HG02623 (cell line): Measurements from ENCODE around the gene SKOR1.

Experiments used
- ATAC-seq: cut with Tn5 transposase; IDR thresholded peaks from one replicate; pipeline ENCODE4 v1.9.1; 2021; ENCODE audit warnings: moderate library complexity; ENCODE audit not compliant: unreplicated experiment

SKOR1 gene

DNA sequence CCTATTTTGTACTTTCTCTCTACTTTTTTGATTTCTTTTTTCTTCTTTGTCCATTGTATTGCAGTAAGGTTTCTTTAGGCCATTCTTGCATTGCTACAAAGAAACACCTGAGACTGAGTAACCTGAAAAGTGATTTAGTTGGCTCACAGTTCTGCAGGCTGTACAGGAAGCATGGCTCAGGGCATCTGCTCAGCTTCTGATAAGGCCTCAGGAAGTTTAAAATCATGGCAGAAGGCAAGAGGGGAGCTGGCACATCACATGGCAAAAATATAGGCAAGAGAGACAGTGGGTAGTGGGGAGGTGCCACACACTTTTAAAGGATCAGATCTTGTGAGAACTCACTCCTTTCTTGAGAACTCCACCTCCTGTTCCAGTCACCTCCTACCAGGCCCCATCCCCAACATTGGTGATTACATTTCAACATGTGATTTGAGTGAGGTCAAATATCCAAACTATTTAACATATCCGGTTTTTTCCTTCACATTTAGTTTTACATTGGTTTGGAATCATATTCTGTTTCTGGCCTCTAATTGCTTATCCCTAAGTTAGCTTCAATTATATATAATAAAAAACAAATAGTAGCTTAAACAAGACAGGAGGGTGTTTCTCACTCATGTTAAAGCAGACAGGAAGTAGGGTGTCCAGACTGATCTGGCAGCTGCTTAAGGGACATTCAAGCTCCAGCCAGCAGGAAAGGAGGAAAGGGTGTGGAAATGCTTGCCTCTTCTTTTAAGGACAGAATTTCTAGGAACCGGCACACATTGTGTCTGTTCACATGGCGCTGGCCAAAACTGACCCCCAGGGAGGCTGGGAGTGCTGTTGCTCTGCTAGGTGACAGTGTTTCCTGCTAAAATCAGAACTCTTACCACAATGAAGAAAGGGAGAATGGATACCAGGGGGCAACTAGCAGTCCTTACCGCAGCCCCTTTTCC lies 28.8 kb upstream of the SKOR1 start:
- no peak for ATAC-seq

GRCh38 chr15:67799801-67800205 lies 25.5 kb upstream of the SKOR1 start:
- ATAC-seq: no peak

- no peak for ATAC-seq
Measured at GRCh38 chr15:67801142-67801541, 24.2 kb upstream of the SKOR1 start.

DNA sequence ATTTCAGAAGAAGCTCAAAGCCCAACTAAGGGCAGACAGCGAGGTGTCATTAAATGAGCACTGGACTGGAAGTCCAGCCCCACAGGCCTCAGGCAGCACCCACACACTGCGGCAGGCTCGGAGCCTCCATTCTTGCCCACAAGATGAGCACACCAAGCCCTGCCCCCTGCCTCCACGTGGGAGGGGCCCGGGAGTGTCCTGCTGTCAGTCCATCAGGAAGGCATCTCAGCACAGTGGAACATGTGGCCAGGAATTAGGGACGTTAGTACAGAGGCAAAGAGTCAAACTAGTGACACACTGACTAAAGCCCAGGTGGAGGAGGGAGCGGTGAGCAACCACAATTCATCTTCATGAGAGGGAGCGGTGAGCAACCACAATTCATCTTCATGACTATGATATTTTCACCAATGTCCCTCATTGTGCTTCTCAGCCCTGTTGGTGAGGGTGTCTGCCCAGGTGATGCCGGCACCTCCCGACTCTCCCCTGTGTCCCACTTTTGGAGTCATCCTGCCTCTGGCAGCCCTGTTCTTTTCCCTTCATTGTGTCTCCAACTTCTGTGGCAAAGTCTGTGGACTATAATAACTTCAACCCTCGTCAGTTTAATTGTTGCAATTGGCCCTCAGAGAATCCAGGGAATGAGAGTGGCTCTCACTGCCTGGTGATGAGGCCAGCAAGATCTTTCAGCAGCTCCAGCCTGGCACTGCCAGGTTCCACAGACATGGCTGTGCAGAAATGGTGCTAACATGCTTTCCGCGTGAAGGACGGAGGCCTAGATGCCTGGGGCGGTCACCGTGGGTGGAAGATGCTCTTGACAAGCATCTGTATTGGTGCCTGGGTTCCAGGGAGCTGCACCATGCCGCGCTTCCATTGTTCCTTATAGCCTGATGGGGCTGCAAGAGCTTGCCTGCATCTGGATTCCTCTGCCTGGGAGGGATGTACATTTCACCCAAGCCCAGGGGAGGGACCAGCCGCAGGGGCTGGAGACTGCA lies 23.1 kb upstream of the SKOR1 start:
- no peak for ATAC-seq

- ATAC-seq: no peak
Measured at GRCh38 chr15:67803299-67803698, 22.0 kb upstream of the SKOR1 start.

DNA sequence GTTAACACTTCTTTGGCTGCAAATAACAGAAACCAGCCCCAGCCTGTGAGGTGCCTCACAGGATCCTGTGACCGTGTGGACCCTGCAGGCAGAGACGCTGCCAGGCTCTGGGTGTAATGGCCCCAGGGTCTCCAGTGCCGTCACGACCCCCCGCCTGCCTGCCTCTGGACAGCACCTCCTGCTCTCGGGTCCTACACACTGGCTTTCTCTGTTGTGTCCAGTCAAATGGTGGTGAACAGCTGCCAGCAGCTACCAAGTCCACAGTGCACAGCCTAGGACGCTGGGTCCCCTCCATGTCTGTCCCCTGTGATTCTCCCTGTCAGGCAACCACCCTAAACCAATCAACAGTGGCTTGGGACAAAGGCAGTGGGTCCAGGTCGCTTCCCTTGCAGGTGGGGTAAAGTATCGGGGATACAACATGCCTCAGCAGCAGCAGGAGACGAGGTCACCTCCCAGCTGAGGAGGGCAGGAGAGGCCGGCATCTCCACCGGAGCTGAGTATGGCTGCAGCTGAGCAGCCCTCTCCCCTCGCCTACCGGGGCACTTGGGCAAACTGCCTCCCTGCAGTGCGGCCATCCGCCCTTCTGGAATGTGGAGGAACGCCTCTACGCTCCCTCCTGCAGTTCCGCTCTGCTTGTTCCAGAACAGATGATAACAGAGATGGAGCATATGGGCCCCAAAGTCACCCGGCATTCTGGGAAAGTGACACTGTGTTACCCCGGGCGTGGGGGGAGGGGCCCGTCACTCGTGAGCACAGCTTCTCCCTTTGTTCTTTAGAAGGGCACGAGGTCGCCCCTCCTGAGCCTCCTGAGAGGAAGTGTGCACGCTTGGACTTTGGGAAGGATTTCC lies 21.1 kb upstream of the SKOR1 start:
- ATAC-seq: no peak

DNA sequence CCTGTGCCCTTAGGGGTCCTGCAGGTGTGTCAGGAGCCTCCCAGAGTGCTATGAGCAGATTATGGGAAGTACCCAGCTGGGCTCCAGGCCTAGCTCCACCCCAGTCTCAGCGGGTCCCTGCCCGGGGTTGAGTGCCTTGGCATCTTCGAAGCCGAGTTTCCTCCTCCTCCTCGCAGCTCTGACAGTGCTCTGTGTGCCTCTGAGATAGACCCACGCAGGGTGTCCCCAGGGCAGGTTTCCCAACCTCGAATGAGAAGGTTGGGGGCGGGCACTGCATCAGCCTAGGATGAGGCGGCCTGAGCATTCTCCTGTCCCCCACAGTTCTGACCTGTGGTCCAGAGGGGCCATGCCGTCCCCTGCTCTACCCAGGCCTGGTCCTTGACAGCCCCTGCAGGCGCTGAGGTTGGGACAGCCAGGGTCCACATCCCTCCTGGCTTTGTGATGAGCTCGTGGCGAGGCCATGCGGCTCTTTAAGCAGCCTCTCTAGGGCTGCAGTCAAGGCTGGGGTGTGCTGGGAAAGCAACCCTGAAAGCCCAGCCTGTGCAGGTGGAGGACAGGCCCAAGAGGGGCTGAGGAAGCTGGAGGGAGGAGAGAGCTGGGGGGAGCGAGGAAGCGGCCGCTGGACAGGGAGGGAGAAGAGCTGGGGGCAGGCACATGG lies 20.2 kb upstream of the SKOR1 start:
- no peak for ATAC-seq

- ATAC-seq: no peak
Measured at GRCh38 chr15:67805666-67806516, 19.4 kb upstream of the SKOR1 start.

- no peak for ATAC-seq
Measured at GRCh38 chr15:67806536-67806935, 18.8 kb upstream of the SKOR1 start.

DNA sequence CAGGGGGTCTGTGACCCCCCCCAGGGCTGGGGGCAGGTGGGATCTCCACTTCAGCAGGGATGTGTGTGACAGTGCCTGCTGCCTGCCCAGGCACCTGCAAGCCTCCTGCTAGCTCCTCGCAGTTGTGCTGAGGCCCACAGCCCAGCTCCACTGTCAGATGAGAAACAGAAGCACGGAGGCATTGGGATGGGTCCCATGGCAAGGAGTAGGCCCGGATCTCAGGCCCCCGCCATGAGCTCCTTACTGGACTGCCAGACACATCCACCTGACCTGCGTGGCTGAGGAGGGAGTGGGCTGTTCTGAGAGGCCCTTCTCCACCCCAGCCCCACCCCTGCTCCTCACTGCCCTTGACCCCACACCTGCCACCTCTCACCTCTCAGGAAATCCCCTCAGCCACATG lies 18.2 kb upstream of the SKOR1 start:
- ATAC-seq: no peak

- ATAC-seq: no peak
Measured at GRCh38 chr15:67807836-67808235, 17.5 kb upstream of the SKOR1 start.

GRCh38 chr15:67808821-67809220 lies 16.5 kb upstream of the SKOR1 start:
- ATAC-seq: no peak

DNA sequence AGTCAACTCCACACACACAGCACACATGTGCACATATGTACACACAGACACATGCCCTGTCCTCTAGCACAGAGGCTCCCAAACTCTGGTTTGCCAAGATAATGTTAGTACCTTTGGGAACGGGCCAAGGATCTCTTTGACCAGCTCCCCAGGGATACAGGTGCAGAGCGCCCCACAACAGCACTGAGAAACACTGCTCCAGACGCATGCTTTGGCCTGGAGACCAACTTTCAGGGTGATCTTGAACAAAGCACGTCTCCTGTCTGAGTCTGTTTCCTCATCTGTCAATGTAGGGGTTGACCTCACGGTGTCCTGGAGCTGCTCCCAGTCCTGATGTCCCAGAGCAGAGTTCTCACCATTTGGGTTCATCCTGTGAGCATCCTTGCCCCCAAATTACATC lies 15.9 kb upstream of the SKOR1 start:
- ATAC-seq: no peak

DNA sequence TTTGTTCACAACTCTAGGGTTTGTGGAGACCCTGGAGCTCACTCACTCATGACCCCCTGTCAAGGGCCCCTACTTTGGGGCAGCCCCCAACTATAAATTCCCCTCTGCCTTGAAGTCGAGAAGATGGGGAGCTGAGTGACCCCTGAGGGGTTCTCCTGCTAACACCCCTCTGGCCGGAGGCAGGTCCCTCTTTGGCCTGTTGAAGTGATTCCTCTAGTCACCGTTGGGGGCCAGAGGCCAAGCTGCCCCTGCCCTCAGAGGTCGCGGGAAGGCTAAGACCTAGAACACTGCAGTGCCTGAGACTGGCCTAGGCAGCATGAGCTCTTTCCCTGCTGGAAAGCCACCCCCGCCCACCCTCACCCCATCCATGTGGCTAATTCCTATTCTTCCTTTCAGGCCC lies 15.4 kb upstream of the SKOR1 start:
- ATAC-seq: no peak

- no peak for ATAC-seq
Measured at GRCh38 chr15:67812241-67812644, 13.1 kb upstream of the SKOR1 start.

DNA sequence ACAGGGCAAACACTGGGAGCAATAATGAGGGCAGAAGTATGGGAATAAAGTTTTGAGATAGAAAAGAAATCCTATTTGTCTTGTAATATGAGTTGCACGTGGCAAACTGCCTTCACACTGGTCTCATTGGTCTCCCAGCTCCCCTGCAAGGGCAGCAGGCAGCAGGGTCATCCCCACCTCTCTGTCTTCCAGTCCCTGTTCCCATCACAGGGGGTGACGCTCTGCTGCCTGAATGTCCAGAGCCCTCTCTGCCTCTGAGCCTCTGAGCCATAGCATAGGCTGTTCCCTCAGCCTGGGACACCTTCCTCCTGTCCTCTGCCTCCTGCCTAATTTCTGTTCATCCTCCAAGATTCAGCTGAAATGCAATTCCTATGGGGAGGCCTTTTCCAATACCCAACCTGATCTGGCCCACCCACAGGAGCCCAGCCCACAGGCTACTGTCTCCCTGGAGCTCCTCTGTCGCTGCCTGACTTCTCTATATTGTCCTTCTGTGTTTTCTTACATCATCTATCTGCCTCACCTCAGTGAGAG lies 12.1 kb upstream of the SKOR1 start:
- no peak for ATAC-seq

GRCh38 chr15:67815036-67815592 lies 10.2 kb upstream of the SKOR1 start:
- no peak for ATAC-seq

DNA sequence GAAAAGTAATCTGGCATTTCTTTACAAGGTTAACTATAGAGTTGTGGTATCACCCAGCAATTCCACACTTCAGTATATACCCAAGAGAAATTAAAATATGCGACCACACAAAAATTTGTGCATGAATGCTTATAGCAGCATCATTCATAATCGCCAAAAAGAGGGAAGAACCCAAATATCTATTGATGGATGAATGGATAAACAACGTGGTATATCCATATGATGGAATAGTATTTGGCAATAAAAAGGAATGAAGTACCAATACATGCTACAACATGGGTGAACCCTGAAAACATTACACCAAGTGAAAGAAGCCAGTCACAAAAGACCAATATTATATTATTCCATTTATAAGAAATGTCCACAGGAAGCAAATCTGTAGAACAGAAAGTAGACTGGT lies 8.6 kb upstream of the SKOR1 start:
- ATAC-seq: no peak

- ATAC-seq: no peak
Measured at GRCh38 chr15:67818464-67818863, 6.8 kb upstream of the SKOR1 start.
